GM12891 (cell line): Measurements from ENCODE around the gene ZMIZ1.
A peak's percentile ranks its signal among the peaks of the same experiment; 100 is the strongest.

Source experiments
- DNase-seq: peaks from one replicate; pipeline ENCODE4 v3.0.0; 2011; ENCODE audit warnings: low spot score; ENCODE audit not compliant: insufficient read length
- FAIRE-seq: peaks from 2 replicates; lab custom pipeline; 2011; peaks lifted over from hg19 to GRCh38; lab: Jason Lieb, UNC
- PAX5 ChIP-seq: IDR thresholded peaks from 2 replicates; pipeline ENCODE4 v1.6.1; 2011; ENCODE audit warnings: low read length, moderate library complexity, mild to moderate bottlenecking; ENCODE audit not compliant: insufficient read depth, severe bottlenecking
- POLR2A ChIP-seq: IDR thresholded peaks from 2 replicates; pipeline ENCODE4 v1.6.1; 2011; ENCODE audit warnings: low read depth, low read length, control low read depth
- POLR2AphosphoS5 ChIP-seq: IDR thresholded peaks from 2 replicates; pipeline ENCODE4 v1.6.1; 2011; ENCODE audit warnings: low read depth, low read length, control low read depth
- POU2F2 ChIP-seq: IDR thresholded peaks from 2 replicates; pipeline ENCODE4 v1.6.1; 2011; ENCODE audit warnings: low read depth, mild to moderate bottlenecking, control low read depth, low read length, moderate library complexity
- SPI1 ChIP-seq: IDR thresholded peaks from 2 replicates; pipeline ENCODE4 v1.6.1; 2011; ENCODE audit warnings: low read depth, low read length, control low read depth
- TAF1 ChIP-seq: IDR thresholded peaks from 2 replicates; pipeline ENCODE4 v1.6.1; 2011; ENCODE audit warnings: low read depth, low read length, control low read depth

The ZMIZ1 gene

GRCh38 chr10:79066411-79067240 is 2.1 kb upstream of the ZMIZ1 start:
- no peak for TF ChIP-seq POLR2A
- no peak for TF ChIP-seq PAX5
- no peak for TF ChIP-seq SPI1
- no peak for TF ChIP-seq POLR2AphosphoS5
- no peak for TF ChIP-seq TAF1
- no peak for TF ChIP-seq POU2F2
- DNase-seq (no peak), FAIRE-seq (no peak)

- peak; percentile 88 for DNase-seq
- FAIRE-seq: peak; percentile 81
- TF ChIP-seq POLR2AphosphoS5 (no peak), SPI1 (peak; percentile 73)
Measured at GRCh38 chr10:79067241-79068202, 1.2 kb upstream of the ZMIZ1 start.

- DNase-seq (no peak), FAIRE-seq (no peak)
- no peak for TF ChIP-seq PAX5
- TF ChIP-seq POLR2AphosphoS5: no peak
- no peak for TF ChIP-seq SPI1
- TF ChIP-seq TAF1: no peak
- no peak for TF ChIP-seq POU2F2
- TF ChIP-seq POLR2A: no peak
Measured at GRCh38 chr10:79068203-79068561, 584 bp upstream of the ZMIZ1 start.

GRCh38 chr10:79069325-79070080 is 737 bp downstream of the ZMIZ1 start:
- DNase-seq (no peak), FAIRE-seq (no peak)
- TF ChIP-seq POU2F2: no peak

GRCh38 chr10:79070081-79070605 is 1.4 kb downstream of the ZMIZ1 start:
- no peak for DNase-seq
- no peak for FAIRE-seq
- no peak for TF ChIP-seq PAX5
- TF ChIP-seq TAF1: no peak
- no peak for TF ChIP-seq POLR2AphosphoS5
- no peak for TF ChIP-seq POLR2A
- no peak for TF ChIP-seq SPI1
- no peak for TF ChIP-seq POU2F2

- no peak for TF ChIP-seq PAX5
- TF ChIP-seq SPI1: no peak
- no peak for TF ChIP-seq POLR2A
- no peak for TF ChIP-seq POLR2AphosphoS5
- TF ChIP-seq POU2F2: no peak
- no peak for TF ChIP-seq TAF1
- no peak for FAIRE-seq
- DNase-seq: no peak
Measured at GRCh38 chr10:79070606-79071395, 2.0 kb downstream of the ZMIZ1 start.

- DNase-seq (no peak), FAIRE-seq (no peak)
- TF ChIP-seq POLR2AphosphoS5: no peak
- TF ChIP-seq TAF1: no peak
- TF ChIP-seq POLR2A: no peak
- no peak for TF ChIP-seq PAX5
- TF ChIP-seq SPI1: no peak
- TF ChIP-seq POU2F2: no peak
Measured at GRCh38 chr10:79071396-79071923, 2.7 kb downstream of the ZMIZ1 start.

GRCh38 chr10:79072041-79072441 is 3.3 kb downstream of the ZMIZ1 start:
- DNase-seq (no peak), FAIRE-seq (no peak)

More at GRCh38 chr10:79072041-79072441, 3.3 kb downstream of the ZMIZ1 start:
- TF ChIP-seq POLR2AphosphoS5 (no peak), PAX5 (no peak), POLR2A (no peak), TAF1 (no peak), POU2F2 (no peak), SPI1 (no peak)
